M059J (cell line): ENCODE measurements around the gene WT1. TPM values are rescaled to one million over a fixed set of nuclear protein-coding genes. Genes with fewer than 3 reads are reported as not detected.
A peak's percentile ranks its signal among the peaks of the same experiment; 100 is the strongest.
"Not testable (repeated sequence)": the region's sequence is repeated elsewhere in the genome, so short reads cannot be mapped to it uniquely, and the experiment has no call there.

Source experiments
- DNase-seq: peaks from one replicate; pipeline ENCODE4 v3.0.0-alpha.2; 2012; ENCODE audit warnings: low read depth
- total RNA-seq: library from RNA; depleted of rRNA; stranded (reverse); fragments of >200 nt; shearing (Covaris generic); gene quantifications from 2 replicates; pipeline ENCODE4 v1.2.3, GENCODE V29; 2014

Gene WT1
- total RNA-seq, 1 experiment from 2014 or later: 5.9 TPM

GRCh38 chr11:32388871-32389770, 46.2 kb downstream of the WT1 start:
- no peak for DNase-seq

- DNase-seq: no peak
Observed at GRCh38 chr11:32388365-32388764, 47.0 kb downstream of the WT1 start.

GRCh38 chr11:32387411-32387810, 47.9 kb downstream of the WT1 start:
- DNase-seq: no peak

GRCh38 chr11:32386770-32387377, 48.5 kb downstream of the WT1 start:
- peak; percentile 76 for DNase-seq

- DNase-seq: peak; percentile 72
Observed at GRCh38 chr11:32385998-32386397, 49.3 kb downstream of the WT1 start.

GRCh38 chr11:32382339-32383049, 52.8 kb downstream of the WT1 start:
- peak; percentile 75 for DNase-seq

GRCh38 chr11:32381179-32381578, 54.2 kb downstream of the WT1 start:
- DNase-seq: no peak

GRCh38 chr11:32379719-32380118, 55.6 kb downstream of the WT1 start:
- no peak for DNase-seq

- DNase-seq: no peak
Observed at GRCh38 chr11:32375826-32376225, 59.5 kb downstream of the WT1 start.

- DNase-seq: peak; percentile 32
Observed at GRCh38 chr11:32374261-32374711, 61.1 kb downstream of the WT1 start.

- not testable (repeated sequence) for DNase-seq
Observed at GRCh38 chr11:32369987-32370386, 65.4 kb downstream of the WT1 start.

GRCh38 chr11:32366666-32367065, 68.7 kb downstream of the WT1 start:
- peak; percentile 72 for DNase-seq

GRCh38 chr11:32365192-32365591, 70.1 kb downstream of the WT1 start:
- DNase-seq: no peak

- DNase-seq: peak; percentile 18
Observed at GRCh38 chr11:32358729-32359128, 76.6 kb downstream of the WT1 start.

GRCh38 chr11:32353884-32354283, 81.5 kb downstream of the WT1 start:
- peak; percentile 84 for DNase-seq

- peak; percentile 29 for DNase-seq
Observed at GRCh38 chr11:32348502-32348901, 86.8 kb downstream of the WT1 start.

GRCh38 chr11:32344946-32345345, 90.4 kb downstream of the WT1 start:
- no peak for DNase-seq

GRCh38 chr11:32343325-32344008, 91.9 kb downstream of the WT1 start:
- DNase-seq: peak; percentile 49

- peak; percentile 22 for DNase-seq
Observed at GRCh38 chr11:32341620-32342613, 93.4 kb downstream of the WT1 start.

- no peak for DNase-seq
Observed at GRCh38 chr11:32340181-32340580, 95.2 kb downstream of the WT1 start.
